ENCODE results near the gene ZNF792.

The ZNF792 gene

GRCh38 chr19:34988119-34988518 lies 24.1 kb upstream of the ZNF792 start:
- TF ChIP-seq CTCF (IDR thresholded peaks at IDR 0.05; ENCODE audit: low read depth, low read length): no peak
- Histone ChIP-seq H3K27me3 (ENCODE audit: insufficient read depth, low read depth, severe bottlenecking) (no peaks in the 10 kb centered on the region), H3K36me3 (no peaks in the 10 kb centered on the region), H3K9me3 (ENCODE audit: severe bottlenecking) (peaks cover 3% of the 10 kb centered on the region), H3K4me3 (ENCODE audit: low read depth, low read length) (no peak overlapping the region), H3K27ac (no peak overlapping the region)
- DNase-seq: no peak

GRCh38 chr19:34985249-34986022 lies 21.4 kb upstream of the ZNF792 start:
- H3K27ac ChIP-seq: peak overlapping the region; percentile 37
- H3K9me3 ChIP-seq (ENCODE audit: severe bottlenecking): no peaks in the 10 kb centered on the region
- DNase-seq: peak; percentile 57

GRCh38 chr19:34984287-34984686 lies 20.3 kb upstream of the ZNF792 start:
- no peaks in the 10 kb centered on the region for H3K36me3 ChIP-seq
- H3K27me3 ChIP-seq (ENCODE audit: insufficient read depth, low read depth, severe bottlenecking): no peaks in the 10 kb centered on the region
- TF ChIP-seq CTCF (IDR thresholded peaks at IDR 0.05; ENCODE audit: low read depth, low read length): no peak
- H3K27ac ChIP-seq: no peak overlapping the region
- H3K9me3 ChIP-seq (ENCODE audit: severe bottlenecking): no peaks in the 10 kb centered on the region
- no peak for DNase-seq
- H3K4me3 ChIP-seq (ENCODE audit: low read depth, low read length): no peak overlapping the region

More at GRCh38 chr19:34985249-34986022, 21.4 kb upstream of the ZNF792 start:
- H3K4me3 ChIP-seq (ENCODE audit: low read depth, low read length): no peak overlapping the region
- TF ChIP-seq CTCF (IDR thresholded peaks at IDR 0.05; ENCODE audit: low read depth, low read length): peak; percentile 56
- no peaks in the 10 kb centered on the region for H3K36me3 ChIP-seq
- no peaks in the 10 kb centered on the region for H3K27me3 ChIP-seq (ENCODE audit: insufficient read depth, low read depth, severe bottlenecking)

- no peaks in the 10 kb centered on the region for H3K36me3 ChIP-seq
- no peak overlapping the region for H3K4me3 ChIP-seq (ENCODE audit: low read depth, low read length)
- no peak overlapping the region for H3K27ac ChIP-seq
- TF ChIP-seq CTCF (IDR thresholded peaks at IDR 0.05; ENCODE audit: low read depth, low read length): no peak
- no peaks in the 10 kb centered on the region for H3K9me3 ChIP-seq (ENCODE audit: severe bottlenecking)
- no peaks in the 10 kb centered on the region for H3K27me3 ChIP-seq (ENCODE audit: insufficient read depth, low read depth, severe bottlenecking)
- no peak for DNase-seq
Measured at GRCh38 chr19:34983786-34984185, 19.8 kb upstream of the ZNF792 start.

GRCh38 chr19:34982275-34982674 lies 18.2 kb upstream of the ZNF792 start:
- Histone ChIP-seq H3K4me3 (ENCODE audit: low read depth, low read length) (no peak overlapping the region), H3K27ac (no peak overlapping the region), H3K9me3 (ENCODE audit: severe bottlenecking) (no peaks in the 10 kb centered on the region), H3K27me3 (ENCODE audit: insufficient read depth, low read depth, severe bottlenecking) (no peaks in the 10 kb centered on the region), H3K36me3 (no peaks in the 10 kb centered on the region)
- TF ChIP-seq CTCF (IDR thresholded peaks at IDR 0.05; ENCODE audit: low read depth, low read length): no peak
- DNase-seq: no peak
